Sciatic nerve (tissue), 2 donors: ENCODE measurements around the gene ACSM6. TPM values are rescaled to one million over a fixed set of nuclear protein-coding genes. Genes with fewer than 3 reads are reported as not detected.
"Not testable (repeated sequence)": the region's sequence is repeated elsewhere in the genome, so short reads cannot be mapped to it uniquely, and the experiment has no call there.

Experiments
- ATAC-seq: fragments of 200-7000 bp; cut with Tn5 transposase; one replicate; pipeline ENCODE4 v1.9.1; 2020; ENCODE audit warnings: mild to moderate bottlenecking, moderate library complexity
- DNase-seq: peaks from one replicate; pipeline ENCODE4 v3.0.0-alpha.2; 2020; ENCODE audit warnings: low spot score
- intact Hi-C: fragments of 100-400 bp; cut with DNase I; formaldehyde crosslinking; loops from one replicate; pipeline ENCODE4 v1.14.2; 2022
- total RNA-seq: library from RNA; stranded (reverse); fragmentation: NEBNext Ultra II Directional; extraction: Animal tissue kit (Norgen Biotek cat#: 25700); gene quantifications from one replicate; pipeline ENCODE4 v1.2.1, GENCODE V29; 2021
- donor health status: DM: no; HTN: no; CAD: no.
- donor health status: DM: no; HTN: no; CAD: no.

ACSM6 gene
- total RNA-seq, 1 donor from 2014 or later = 0.49 TPM

DNA sequence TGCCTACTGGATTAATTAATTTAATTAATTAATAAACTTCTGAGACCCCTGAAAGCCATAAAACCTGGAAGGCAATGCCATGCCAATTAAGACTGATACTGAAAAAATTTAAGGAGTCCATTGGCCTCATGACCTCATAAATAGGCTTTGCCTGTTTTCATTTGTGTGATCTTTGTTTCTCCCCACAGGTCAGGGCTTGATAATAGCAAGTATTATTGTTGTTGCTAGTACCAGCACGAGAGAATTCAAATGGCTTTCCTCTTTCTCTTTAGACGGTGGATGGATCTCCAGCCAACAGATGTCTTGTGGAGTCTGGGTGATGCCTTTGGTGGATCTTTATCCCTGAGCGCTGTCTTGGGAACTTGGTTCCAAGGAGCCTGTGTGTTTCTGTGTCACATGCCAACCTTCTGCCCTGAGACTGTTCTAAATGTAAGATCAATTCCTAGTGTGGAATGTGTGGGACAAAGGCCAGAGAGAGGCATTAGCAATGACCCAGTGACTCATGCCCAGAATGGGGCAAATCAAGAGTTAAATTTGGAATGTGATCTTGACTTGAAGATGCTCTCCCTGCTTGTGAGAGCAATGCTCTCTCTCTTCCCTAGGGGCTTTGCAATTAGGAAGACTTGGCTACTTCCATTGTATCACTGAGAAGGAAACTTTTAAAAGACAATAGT, 17.7 kb downstream of the ACSM6 start:
- DNase-seq (no peak), ATAC-seq (no peak)
- intact Hi-C loops = no loop called here

GRCh38 chr10:95214369-95214768, 20.3 kb downstream of the ACSM6 start:
- DNase-seq (no peak), ATAC-seq (no peak)
- intact Hi-C loops = no loop called here

DNA sequence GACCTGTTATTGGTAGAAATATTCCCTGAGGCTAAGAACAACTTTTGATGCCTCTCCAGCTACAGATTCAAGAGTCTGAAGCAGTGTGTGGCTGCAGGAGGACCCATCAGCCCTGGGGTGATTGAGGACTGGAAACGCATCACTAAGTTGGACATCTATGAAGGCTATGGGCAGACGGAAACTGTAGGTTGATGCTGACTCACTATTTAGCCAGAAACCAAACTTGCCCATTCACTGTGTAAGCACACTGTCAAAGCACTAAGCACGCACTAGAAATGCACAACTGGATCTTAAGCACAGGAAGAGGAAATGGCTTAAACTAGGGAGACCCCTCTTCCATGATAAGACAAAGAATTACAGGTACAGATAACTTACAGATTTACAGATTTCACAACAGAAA, 20.8 kb downstream of the ACSM6 start:
- intact Hi-C loops = no loop called here
- no peak for DNase-seq
- no peak for ATAC-seq

DNA sequence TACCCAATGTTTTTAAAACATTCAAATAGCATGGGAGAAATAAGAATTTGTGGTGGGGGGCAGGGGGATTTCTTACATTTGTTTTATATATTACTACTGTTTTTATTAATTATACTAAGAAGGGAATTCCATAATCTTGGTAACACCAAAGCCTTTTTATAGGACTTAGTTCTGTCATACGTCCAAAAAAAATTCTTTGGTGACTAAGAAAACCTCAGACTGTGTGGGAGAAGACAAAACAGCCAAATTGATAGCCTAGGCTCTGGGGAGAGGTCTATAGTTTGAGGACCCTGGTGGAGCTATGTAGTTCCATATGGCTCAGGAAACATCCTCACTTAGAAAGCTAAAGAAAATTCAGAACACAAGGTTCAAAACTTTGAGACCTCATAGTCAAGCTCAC, 23.4 kb downstream of the ACSM6 start:
- ATAC-seq (no peak), DNase-seq (no peak)
- intact Hi-C loops = no loop called here

DNA sequence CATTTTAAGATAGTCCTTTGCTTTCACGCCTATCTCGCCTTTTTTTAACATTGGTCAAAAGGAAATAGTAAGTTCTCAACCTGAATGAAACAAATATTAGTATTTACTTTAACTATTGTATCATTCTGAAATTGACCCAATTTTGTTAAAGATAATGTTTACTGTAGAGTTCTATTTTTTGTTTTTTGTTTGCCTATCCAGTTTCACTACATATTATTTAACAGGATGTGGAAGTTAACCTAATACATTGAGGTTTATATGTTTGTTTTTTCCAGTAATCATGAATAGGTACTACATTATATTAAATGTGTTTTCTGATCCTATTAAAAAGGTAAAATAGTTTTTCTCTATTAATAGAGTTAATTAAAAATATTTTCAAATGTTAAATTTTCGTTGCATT, 26.5 kb downstream of the ACSM6 start:
- DNase-seq = no peak
- intact Hi-C loops = no loop called here
- no peak for ATAC-seq

- no peak for ATAC-seq
Observed at GRCh38 chr10:95221124-95221523, 27.1 kb downstream of the ACSM6 start.

DNA sequence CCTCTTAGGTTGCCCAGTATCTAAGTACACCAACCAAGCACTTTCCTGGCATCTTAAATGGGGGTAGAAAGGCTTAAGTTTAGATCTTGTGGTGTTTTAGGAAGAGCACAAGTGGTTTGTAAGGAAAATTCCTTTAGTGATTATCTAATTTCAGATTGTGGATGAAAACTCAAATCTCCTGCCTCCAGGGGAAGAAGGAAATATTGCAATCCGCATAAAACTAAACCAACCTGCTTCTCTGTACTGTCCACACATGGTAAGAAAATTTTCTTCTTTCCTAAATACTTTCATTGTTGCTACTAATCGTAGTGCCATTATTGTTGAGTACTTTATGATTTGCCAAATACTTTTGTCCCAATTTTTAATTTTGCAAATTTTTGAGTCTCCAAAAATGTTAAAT, 31.1 kb downstream of the ACSM6 start:
- DNase-seq = no peak
- intact Hi-C loops = no loop called here
- ATAC-seq = no peak

More at GRCh38 chr10:95221124-95221523, 27.1 kb downstream of the ACSM6 start:
- no peak for DNase-seq
- intact Hi-C loops = no loop called here

GRCh38 chr10:95228934-95229723, 35.1 kb downstream of the ACSM6 start:
- ATAC-seq, DNase-seq, intact Hi-C loops: not testable (repeated sequence)

DNA sequence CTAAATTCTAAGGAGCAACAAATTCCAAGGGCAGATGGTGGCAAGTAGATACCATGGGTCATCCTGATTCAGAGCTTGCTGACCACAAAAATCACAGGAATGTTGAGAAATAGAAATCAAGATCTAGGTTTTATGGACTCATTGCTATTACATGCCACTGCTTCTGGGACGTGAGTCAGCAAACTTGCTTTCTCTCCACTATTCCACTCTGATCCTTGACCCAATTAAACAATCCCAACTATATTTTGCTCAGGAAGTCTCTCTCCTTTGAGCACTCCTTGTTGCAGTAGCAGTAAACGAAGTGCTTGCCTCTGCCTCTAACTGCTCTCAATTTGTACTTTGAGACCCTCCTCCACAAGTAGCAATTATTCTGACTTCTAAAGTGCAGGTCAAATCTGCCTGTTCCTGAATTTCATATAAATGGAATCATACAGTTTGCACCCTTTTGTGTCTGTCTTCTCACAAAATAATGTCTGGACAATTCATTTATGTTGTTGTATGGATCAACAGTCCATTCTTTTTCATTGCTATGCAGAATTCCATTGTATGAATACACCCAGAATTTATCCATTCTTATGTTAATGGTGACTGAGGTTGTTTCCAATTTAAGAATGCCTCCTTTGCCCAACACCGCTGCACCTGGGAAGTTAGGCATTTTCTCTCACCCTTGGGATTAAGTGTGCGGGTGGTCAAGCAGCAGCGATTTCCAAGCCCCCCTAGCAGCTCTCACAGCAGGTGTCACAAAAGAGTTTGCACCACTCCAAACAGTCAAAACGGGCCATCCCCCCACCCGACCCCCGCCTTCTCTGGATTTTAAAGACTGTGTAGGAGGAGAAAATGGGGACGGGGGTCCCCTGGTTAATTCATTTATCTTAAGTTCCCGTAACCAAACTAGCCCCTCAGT, 35.9 kb downstream of the ACSM6 start:
- intact Hi-C loops = no loop called here
- DNase-seq = no peak

DNA sequence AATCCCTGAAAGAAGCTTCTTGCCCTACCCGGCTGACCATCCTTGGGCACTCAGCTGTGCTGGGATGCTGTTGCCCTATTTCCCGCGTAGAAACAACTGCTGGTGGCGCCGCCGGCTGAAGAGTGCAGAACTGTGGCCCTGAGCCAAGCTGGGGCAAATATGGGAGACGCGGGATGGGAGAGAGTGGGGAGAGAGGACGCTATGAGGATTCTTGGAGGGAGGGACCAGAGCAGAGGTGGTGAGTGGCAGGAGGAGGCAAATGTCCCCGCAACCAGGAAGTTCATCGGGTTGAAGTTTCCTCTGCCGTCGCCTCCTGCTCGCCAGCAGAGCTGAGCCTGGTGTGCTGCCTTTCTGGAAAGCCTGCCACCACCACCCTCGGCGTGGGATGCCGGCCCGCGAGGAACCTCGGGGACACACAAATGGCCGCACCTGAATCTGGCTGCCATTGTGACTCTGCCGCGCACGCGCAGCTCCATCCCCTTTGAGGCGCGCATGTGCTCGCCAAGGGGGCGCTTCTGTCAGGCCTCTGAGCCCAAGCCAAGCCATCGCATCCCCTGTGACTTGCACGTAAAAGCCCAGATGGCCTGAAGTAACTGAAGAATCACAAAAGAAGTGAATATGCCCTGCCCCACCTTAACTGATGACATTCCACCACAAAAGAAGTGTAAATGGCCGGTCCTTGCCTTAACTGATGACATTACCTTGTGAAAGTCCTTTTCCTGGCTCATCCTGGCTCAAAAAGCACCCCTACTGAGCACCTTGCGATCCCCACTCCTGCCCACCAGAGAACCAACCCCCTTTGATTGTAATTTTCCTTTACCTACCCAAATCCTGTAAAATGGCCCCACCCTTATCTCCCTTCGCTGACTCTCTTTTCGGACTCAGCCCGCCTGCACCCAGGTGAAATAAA, 36.9 kb downstream of the ACSM6 start:
- peak; percentile 26 for ATAC-seq
- DNase-seq, intact Hi-C loops: not testable (repeated sequence)

More for the DNA sequence above, 35.9 kb downstream of the ACSM6 start:
- peak; percentile 67 for ATAC-seq

DNA sequence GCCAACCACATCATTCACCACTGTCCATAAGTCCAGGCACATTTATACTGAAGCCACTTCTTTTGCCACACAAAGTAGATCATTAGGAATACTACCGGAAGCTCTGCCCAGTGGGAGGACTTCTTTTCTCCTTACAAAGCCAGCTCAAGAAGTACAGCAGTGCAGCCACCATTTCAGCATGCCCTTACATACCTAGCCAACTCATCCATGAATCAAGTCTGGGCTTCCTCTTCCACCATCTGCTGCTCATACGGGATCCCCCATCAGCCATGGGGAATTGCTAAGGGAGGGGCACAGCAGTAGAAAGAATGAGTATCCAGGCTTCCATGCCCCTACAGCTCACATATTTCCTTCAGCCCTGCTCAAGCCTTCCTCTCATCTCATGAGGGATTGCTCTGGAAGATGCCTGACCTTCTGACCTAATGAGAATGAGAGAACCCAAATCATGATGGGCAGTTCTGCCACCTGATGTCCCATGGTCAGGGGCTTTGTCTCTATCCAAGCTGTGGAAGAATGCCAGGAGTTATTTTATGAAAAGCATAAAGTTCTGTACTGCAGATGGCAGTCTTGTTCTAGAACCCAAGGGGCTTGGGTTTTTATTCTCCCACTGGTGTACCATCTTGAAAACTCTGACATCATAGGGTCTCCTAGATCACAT, 39.5 kb downstream of the ACSM6 start:
- intact Hi-C loops = loop anchor here (1.0 kb wide), 1 partner anchor 10 kb away; no protein-coding TSS in a partner anchor
- DNase-seq = no peak
- no peak for ATAC-seq

DNA sequence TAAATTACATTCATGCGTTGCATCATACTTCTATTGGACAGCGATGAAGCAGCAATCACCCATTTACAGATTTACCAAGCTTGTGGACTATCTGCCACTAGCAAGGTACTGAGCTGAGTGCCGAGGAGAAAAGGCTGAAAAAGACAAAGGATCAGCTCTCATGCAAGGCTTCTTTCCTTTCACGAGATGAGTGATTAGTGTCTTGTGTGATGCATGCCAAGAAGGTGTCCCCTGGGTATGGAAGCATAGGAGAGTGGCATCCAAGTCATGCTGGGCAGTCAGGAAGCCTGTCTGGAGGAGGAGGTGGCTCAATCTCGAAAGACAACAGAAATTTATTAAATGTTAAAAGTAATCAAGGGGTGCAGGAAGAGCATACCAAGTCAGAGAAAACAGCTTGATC, 40.9 kb downstream of the ACSM6 start:
- intact Hi-C loops = no loop called here
- DNase-seq (no peak), ATAC-seq (no peak)

- ATAC-seq (no peak), DNase-seq (no peak)
- intact Hi-C loops = no loop called here
Observed at GRCh38 chr10:95235676-95236067, 41.6 kb downstream of the ACSM6 start.

GRCh38 chr10:95236068-95236903, 42.2 kb downstream of the ACSM6 start:
- intact Hi-C loops = no loop called here
- no peak for DNase-seq
- ATAC-seq = peak; percentile 24

- ATAC-seq (no peak), DNase-seq (no peak)
- intact Hi-C loops = no loop called here
Observed at GRCh38 chr10:95237376-95238170, 43.5 kb downstream of the ACSM6 start.

DNA sequence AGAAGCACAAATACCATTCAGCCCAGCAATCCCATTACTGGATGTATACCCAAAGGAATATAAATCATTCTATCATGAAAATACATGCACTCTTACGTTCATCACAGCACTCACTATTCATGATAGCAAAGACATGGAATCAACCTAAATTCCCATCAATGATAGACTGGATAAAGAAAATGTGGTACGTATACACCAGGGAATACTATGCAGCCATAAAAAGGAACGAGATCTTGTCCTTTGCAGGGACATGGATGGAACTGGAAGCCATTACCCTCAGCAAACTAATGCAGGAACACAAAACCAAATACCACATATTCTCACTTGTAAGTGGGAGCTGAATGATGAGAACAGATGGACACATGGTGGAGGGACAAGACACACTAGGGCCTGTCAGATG, 46.1 kb downstream of the ACSM6 start:
- intact Hi-C loops, ATAC-seq, DNase-seq: not testable (repeated sequence)
